ENCODE results near the gene PTPRM.

DNA sequence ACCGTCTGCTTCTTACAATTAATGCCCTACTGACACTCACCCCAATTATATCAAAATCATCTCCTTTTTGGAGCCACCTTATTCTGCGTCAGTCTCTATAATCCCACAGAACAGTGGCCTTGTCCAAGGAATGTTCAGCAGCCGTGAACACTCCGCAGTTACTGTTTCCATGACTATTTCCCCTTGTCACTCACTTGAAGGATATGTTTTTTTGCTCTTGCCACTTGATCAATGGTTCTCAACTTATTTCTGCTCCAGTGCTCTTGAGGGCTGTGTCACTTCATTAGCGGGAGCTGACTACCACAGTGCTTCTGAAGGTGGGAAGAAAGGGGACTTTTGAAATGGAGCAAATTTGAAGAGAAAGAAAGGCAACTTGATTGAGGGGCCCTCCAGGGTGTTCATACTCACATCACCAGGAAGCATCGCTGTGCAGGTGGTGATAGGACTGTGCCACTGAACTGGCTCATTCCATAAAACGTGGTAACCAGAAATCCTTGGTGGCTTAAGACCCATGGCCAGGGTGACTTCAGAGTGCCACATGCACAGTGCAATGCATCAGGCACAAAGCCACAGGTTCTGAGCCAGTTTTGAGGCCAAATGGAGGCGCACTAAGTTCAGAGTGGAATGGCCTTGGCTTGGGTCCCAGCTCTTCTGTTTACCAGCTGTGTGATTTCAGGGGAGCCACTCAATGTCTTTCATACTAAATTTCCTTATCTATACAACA lies 721.5 kb downstream of the PTPRM start:
- TF ChIP-seq, protein P1, sequence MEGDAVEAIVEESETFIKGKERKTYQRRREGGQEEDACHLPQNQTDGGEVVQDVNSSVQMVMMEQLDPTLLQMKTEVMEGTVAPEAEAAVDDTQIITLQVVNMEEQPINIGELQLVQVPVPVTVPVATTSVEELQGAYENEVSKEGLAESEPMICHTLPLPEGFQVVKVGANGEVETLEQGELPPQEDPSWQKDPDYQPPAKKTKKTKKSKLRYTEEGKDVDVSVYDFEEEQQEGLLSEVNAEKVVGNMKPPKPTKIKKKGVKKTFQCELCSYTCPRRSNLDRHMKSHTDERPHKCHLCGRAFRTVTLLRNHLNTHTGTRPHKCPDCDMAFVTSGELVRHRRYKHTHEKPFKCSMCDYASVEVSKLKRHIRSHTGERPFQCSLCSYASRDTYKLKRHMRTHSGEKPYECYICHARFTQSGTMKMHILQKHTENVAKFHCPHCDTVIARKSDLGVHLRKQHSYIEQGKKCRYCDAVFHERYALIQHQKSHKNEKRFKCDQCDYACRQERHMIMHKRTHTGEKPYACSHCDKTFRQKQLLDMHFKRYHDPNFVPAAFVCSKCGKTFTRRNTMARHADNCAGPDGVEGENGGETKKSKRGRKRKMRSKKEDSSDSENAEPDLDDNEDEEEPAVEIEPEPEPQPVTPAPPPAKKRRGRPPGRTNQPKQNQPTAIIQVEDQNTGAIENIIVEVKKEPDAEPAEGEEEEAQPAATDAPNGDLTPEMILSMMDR (conservative IDR thresholded peaks at IDR 0.05; ENCODE audit: low read depth, low read length), result no peak
- no peak for TF ChIP-seq EZH2 (IDR thresholded peaks at IDR 0.05; ENCODE audit: low read length, unreplicated experiment)
